WTC11 (cell line): ENCODE results near the gene PCBP1. TPM values are rescaled to one million over a fixed set of nuclear protein-coding genes. Genes with fewer than 3 reads are reported as not detected.

ENCODE experiments used
- ATAC-seq: fragments of 200-7000 bp; cut with Tn5 transposase; 2 replicates; pipeline ENCODE4 v1.10.0; 2021; ENCODE audit warnings: mild to moderate bottlenecking, moderate library complexity
- CTCF ChIA-PET: fragments of 300-600 bp; sonication (Branson Sonifier 250); formaldehyde crosslinking; loops from one replicate; lab custom pipeline; 2021; ENCODE audit warnings: antibody characterized with exemption; lab: Charles Lee
- POLR2A ChIA-PET: fragments of 350-600 bp; sonication (Branson Sonifier 250); formaldehyde crosslinking; loops from one replicate; lab custom pipeline; 2021; ENCODE audit warnings: antibody characterized with exemption; lab: Charles Lee
- DNase-seq: peaks from one replicate; pipeline ENCODE4 v3.0.0; 2021; ENCODE audit warnings: low spot score
- H3K27ac Mint-ChIP-seq: 2 replicates; pipeline ENCODE4 v1.8.0; 2021; ENCODE audit warnings: mixed read lengths
- H3K27me3 Mint-ChIP-seq: 2 replicates; pipeline ENCODE4 v1.8.0; 2021; ENCODE audit warnings: low read depth, mild to moderate bottlenecking, moderate library complexity, mixed read lengths
- H3K36me3 Mint-ChIP-seq: 2 replicates; pipeline ENCODE4 v1.8.0; 2021; ENCODE audit warnings: mixed read lengths
- H3K4me1 Mint-ChIP-seq: 2 replicates; pipeline ENCODE4 v1.8.0; 2022; ENCODE audit warnings: mixed read lengths
- H3K4me3 Mint-ChIP-seq: 2 replicates; pipeline ENCODE4 v1.8.0; 2021; ENCODE audit warnings: mild to moderate bottlenecking, moderate library complexity, mixed read lengths
- H3K9me3 Mint-ChIP-seq: 2 replicates; pipeline ENCODE4 v1.8.0; 2021; ENCODE audit warnings: mixed read lengths
- EMX1 ChIP-seq: fragments of 250-450 bp; sonication (Bioruptor Pico); IDR thresholded peaks from 2 replicates; pipeline ENCODE4 v1.8.0; 2021; ENCODE audit warnings: mild to moderate bottlenecking
- ETV6 ChIP-seq: sonication (generic); formaldehyde crosslinking; IDR thresholded peaks from 2 replicates; pipeline ENCODE4 v1.8.1; 2022; ENCODE audit warnings: mild to moderate bottlenecking, missing genetic modification reagents
- FOXK1 ChIP-seq: sonication (generic); formaldehyde crosslinking; IDR thresholded peaks from 2 replicates; pipeline ENCODE4 v1.8.0; 2022; ENCODE audit warnings: mild to moderate bottlenecking, moderate library complexity, missing genetic modification reagents
- FOXP1 ChIP-seq: sonication (generic); formaldehyde crosslinking; IDR thresholded peaks from 2 replicates; pipeline ENCODE4 v1.8.0; 2022; ENCODE audit warnings: missing genetic modification reagents, mild to moderate bottlenecking, moderate library complexity, borderline replicate concordance
- IRF2 ChIP-seq: sonication (generic); formaldehyde crosslinking; IDR thresholded peaks from 2 replicates; pipeline ENCODE4 v1.8.0; 2022; ENCODE audit warnings: low read depth, missing genetic modification reagents, borderline replicate concordance
- JUN ChIP-seq: sonication (generic); formaldehyde crosslinking; IDR thresholded peaks from 2 replicates; pipeline ENCODE4 v1.8.0; 2023; ENCODE audit warnings: mild to moderate bottlenecking, missing genetic modification reagents
- SMAD3 ChIP-seq: sonication (generic); formaldehyde crosslinking; IDR thresholded peaks from 2 replicates; pipeline ENCODE4 v1.8.0; 2022; ENCODE audit warnings: missing genetic modification reagents, mild to moderate bottlenecking, borderline replicate concordance
- TCF7 ChIP-seq: sonication (generic); formaldehyde crosslinking; IDR thresholded peaks from 2 replicates; pipeline ENCODE4 v1.8.0; 2022; ENCODE audit warnings: mild to moderate bottlenecking, low read depth, missing genetic modification reagents, moderate library complexity
- TEAD1 ChIP-seq: sonication (generic); formaldehyde crosslinking; IDR thresholded peaks from 2 replicates; pipeline ENCODE4 v1.8.0; 2022; ENCODE audit warnings: mild to moderate bottlenecking, missing genetic modification reagents
- TEAD4 ChIP-seq: sonication (generic); formaldehyde crosslinking; IDR thresholded peaks from 2 replicates; pipeline ENCODE4 v1.8.0; 2022; ENCODE audit warnings: mild to moderate bottlenecking, missing genetic modification reagents
- ZNF317 ChIP-seq: sonication (generic); formaldehyde crosslinking; IDR thresholded peaks from 2 replicates; pipeline ENCODE4 v1.8.1; 2023; ENCODE audit warnings: low read depth, mild to moderate bottlenecking, moderate library complexity, missing genetic modification reagents, borderline replicate concordance
- ZNF396 ChIP-seq: fragments of 250-450 bp; sonication (Bioruptor Pico); IDR thresholded peaks from 2 replicates; pipeline ENCODE4 v1.8.0; 2021; ENCODE audit warnings: mild to moderate bottlenecking, moderate library complexity, borderline replicate concordance
- ZNF671 ChIP-seq: fragments of 250-450 bp; sonication (Bioruptor Pico); IDR thresholded peaks from 2 replicates; pipeline ENCODE4 v1.8.0; 2021; ENCODE audit warnings: mild to moderate bottlenecking
- total RNA-seq: library from RNA; stranded (reverse); gene quantifications from 3 replicates; pipeline ENCODE4 v1.2.3, GENCODE V29; 2021
- TF ChIP-seq, protein P1 (sequence below): sonication (generic); formaldehyde crosslinking; IDR thresholded peaks from 2 replicates; pipeline ENCODE4 v1.8.1; 2023; ENCODE audit warnings: mild to moderate bottlenecking, missing genetic modification reagents
- TF ChIP-seq, protein P2 (sequence below): sonication (generic); formaldehyde crosslinking; IDR thresholded peaks from 2 replicates; pipeline ENCODE4 v1.8.1; 2022; ENCODE audit warnings: missing genetic modification reagents, borderline replicate concordance
- TF ChIP-seq, protein P3 (sequence below): sonication (generic); formaldehyde crosslinking; IDR thresholded peaks from 2 replicates; pipeline ENCODE4 v1.8.1; 2022; ENCODE audit warnings: mild to moderate bottlenecking, missing genetic modification reagents, moderate library complexity, borderline replicate concordance
- TF ChIP-seq, protein P4 (sequence below): sonication (generic); formaldehyde crosslinking; IDR thresholded peaks from 2 replicates; pipeline ENCODE4 v1.8.0; 2022; ENCODE audit warnings: mild to moderate bottlenecking, missing genetic modification reagents
- TF ChIP-seq, protein P5 (sequence below): fragments of 250-450 bp; sonication (Bioruptor Pico); IDR thresholded peaks from 2 replicates; pipeline ENCODE4 v1.8.0; 2021; ENCODE audit warnings: mild to moderate bottlenecking
- TF ChIP-seq, protein P6 (sequence below): sonication (generic); formaldehyde crosslinking; IDR thresholded peaks from 2 replicates; pipeline ENCODE4 v1.8.0; 2022; ENCODE audit warnings: mild to moderate bottlenecking, missing genetic modification reagents
- TF ChIP-seq, protein P7 (sequence below): fragments of 200-600 bp; IDR thresholded peaks from 2 replicates; pipeline ENCODE4 v1.8.0; 2022; ENCODE audit warnings: antibody characterized with exemption

PCBP1 gene
- total RNA-seq, 1 experiment from 2014 or later: 489 TPM

DNA sequence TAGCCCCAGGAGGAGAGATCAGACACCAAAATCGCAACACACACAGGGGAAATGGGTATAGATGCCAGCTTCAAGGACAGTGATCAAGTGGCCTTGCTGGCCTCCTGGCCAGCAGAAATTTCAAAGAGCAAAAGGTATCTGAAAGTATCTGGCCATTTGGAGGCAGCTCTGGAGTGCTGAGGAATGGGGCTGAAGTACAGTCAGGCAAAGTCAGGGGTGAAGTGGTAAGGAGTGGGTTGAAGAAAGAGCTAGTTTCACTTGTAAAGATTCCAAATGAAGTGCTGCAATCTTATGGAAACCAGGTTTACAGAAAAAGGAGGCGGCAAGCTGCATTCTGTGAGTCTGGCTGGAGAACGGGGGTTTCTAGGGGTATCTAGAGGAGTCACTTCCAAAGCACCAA is 19.2 kb upstream of the PCBP1 start:
- ChIA-PET CTCF (interaction anchor here (1.1 to 1.4 kb wide), 3 partner anchors 14 to 154 kb away, joined by 3 to 4 read pairs (median 3); partner anchors contain the start of gene MXD1), POLR2A (interaction anchor here (0.7 to 1.3 kb wide), 2 partner anchors 75 to 154 kb away, joined by 4 to 5 read pairs; no protein-coding TSS in a partner anchor)
- H3K4me1 Mint-ChIP-seq: peaks cover 4% of the 10 kb centered on the region
- TF ChIP-seq, protein P1, sequence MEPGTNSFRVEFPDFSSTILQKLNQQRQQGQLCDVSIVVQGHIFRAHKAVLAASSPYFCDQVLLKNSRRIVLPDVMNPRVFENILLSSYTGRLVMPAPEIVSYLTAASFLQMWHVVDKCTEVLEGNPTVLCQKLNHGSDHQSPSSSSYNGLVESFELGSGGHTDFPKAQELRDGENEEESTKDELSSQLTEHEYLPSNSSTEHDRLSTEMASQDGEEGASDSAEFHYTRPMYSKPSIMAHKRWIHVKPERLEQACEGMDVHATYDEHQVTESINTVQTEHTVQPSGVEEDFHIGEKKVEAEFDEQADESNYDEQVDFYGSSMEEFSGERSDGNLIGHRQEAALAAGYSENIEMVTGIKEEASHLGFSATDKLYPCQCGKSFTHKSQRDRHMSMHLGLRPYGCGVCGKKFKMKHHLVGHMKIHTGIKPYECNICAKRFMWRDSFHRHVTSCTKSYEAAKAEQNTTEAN (CRISPR knock-in tag): no peak
- TF ChIP-seq JUN (no peak), TCF7 (CRISPR knock-in tag) (no peak), IRF2 (CRISPR knock-in tag) (no peak), ZNF317 (no peak), TEAD4 (CRISPR knock-in tag) (no peak), ZNF396 (CRISPR knock-in tag) (no peak), FOXP1 (CRISPR knock-in tag) (no peak), EMX1 (CRISPR knock-in tag) (no peak), ETV6 (CRISPR knock-in tag) (no peak), TEAD1 (CRISPR knock-in tag) (no peak), ZNF671 (no peak), FOXK1 (CRISPR knock-in tag) (no peak), SMAD3 (CRISPR knock-in tag) (no peak)
- TF ChIP-seq, protein P2, sequence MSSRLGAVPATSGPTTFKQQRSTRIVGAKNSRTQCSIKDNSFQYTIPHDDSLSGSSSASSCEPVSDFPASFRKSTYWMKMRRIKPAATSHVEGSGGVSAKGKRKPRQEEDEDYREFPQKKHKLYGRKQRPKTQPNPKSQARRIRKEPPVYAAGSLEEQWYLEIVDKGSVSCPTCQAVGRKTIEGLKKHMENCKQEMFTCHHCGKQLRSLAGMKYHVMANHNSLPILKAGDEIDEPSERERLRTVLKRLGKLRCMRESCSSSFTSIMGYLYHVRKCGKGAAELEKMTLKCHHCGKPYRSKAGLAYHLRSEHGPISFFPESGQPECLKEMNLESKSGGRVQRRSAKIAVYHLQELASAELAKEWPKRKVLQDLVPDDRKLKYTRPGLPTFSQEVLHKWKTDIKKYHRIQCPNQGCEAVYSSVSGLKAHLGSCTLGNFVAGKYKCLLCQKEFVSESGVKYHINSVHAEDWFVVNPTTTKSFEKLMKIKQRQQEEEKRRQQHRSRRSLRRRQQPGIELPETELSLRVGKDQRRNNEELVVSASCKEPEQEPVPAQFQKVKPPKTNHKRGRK (CRISPR knock-in tag): no peak
- TF ChIP-seq, protein P3, sequence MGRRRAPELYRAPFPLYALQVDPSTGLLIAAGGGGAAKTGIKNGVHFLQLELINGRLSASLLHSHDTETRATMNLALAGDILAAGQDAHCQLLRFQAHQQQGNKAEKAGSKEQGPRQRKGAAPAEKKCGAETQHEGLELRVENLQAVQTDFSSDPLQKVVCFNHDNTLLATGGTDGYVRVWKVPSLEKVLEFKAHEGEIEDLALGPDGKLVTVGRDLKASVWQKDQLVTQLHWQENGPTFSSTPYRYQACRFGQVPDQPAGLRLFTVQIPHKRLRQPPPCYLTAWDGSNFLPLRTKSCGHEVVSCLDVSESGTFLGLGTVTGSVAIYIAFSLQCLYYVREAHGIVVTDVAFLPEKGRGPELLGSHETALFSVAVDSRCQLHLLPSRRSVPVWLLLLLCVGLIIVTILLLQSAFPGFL (CRISPR knock-in tag): no peak
- TF ChIP-seq, protein P4, sequence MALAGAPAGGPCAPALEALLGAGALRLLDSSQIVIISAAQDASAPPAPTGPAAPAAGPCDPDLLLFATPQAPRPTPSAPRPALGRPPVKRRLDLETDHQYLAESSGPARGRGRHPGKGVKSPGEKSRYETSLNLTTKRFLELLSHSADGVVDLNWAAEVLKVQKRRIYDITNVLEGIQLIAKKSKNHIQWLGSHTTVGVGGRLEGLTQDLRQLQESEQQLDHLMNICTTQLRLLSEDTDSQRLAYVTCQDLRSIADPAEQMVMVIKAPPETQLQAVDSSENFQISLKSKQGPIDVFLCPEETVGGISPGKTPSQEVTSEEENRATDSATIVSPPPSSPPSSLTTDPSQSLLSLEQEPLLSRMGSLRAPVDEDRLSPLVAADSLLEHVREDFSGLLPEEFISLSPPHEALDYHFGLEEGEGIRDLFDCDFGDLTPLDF (CRISPR knock-in tag): no peak
- TF ChIP-seq, protein P5, sequence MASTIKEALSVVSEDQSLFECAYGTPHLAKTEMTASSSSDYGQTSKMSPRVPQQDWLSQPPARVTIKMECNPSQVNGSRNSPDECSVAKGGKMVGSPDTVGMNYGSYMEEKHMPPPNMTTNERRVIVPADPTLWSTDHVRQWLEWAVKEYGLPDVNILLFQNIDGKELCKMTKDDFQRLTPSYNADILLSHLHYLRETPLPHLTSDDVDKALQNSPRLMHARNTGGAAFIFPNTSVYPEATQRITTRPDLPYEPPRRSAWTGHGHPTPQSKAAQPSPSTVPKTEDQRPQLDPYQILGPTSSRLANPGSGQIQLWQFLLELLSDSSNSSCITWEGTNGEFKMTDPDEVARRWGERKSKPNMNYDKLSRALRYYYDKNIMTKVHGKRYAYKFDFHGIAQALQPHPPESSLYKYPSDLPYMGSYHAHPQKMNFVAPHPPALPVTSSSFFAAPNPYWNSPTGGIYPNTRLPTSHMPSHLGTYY: no peak
- TF ChIP-seq, protein P6, sequence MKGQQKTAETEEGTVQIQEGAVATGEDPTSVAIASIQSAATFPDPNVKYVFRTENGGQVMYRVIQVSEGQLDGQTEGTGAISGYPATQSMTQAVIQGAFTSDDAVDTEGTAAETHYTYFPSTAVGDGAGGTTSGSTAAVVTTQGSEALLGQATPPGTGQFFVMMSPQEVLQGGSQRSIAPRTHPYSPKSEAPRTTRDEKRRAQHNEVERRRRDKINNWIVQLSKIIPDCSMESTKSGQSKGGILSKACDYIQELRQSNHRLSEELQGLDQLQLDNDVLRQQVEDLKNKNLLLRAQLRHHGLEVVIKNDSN (CRISPR knock-in tag): no peak
- TF ChIP-seq, protein P7, sequence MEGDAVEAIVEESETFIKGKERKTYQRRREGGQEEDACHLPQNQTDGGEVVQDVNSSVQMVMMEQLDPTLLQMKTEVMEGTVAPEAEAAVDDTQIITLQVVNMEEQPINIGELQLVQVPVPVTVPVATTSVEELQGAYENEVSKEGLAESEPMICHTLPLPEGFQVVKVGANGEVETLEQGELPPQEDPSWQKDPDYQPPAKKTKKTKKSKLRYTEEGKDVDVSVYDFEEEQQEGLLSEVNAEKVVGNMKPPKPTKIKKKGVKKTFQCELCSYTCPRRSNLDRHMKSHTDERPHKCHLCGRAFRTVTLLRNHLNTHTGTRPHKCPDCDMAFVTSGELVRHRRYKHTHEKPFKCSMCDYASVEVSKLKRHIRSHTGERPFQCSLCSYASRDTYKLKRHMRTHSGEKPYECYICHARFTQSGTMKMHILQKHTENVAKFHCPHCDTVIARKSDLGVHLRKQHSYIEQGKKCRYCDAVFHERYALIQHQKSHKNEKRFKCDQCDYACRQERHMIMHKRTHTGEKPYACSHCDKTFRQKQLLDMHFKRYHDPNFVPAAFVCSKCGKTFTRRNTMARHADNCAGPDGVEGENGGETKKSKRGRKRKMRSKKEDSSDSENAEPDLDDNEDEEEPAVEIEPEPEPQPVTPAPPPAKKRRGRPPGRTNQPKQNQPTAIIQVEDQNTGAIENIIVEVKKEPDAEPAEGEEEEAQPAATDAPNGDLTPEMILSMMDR: no peak
- ATAC-seq (no peak), DNase-seq (no peak)
- peaks cover 14% of the 10 kb centered on the region for H3K36me3 Mint-ChIP-seq
- no peaks in the 10 kb centered on the region for H3K27me3 Mint-ChIP-seq
- H3K4me3 Mint-ChIP-seq: no peak overlapping the region
- no peaks in the 10 kb centered on the region for H3K9me3 Mint-ChIP-seq
- H3K27ac Mint-ChIP-seq: peak overlapping the region; percentile 87
